GM23338 (cell line): ENCODE data around the gene ROS1. TPM values are rescaled to one million over a fixed set of nuclear protein-coding genes. Genes with fewer than 3 reads are reported as not detected.
A peak's percentile ranks its signal among the peaks of the same experiment; 100 is the strongest.

Experiments used
- ATAC-seq: fragments of 200-7000 bp; cut with Tn5 transposase; 3 replicates; pipeline ENCODE4 v1.9.1; 2020
- DNase-seq: peaks from one replicate; pipeline ENCODE4 v3.0.0-alpha.2; 2015; ENCODE audit warnings: low spot score
- H2AFZ ChIP-seq: fragments of 200-600 bp; sonication (generic); 2 replicates; pipeline ENCODE4 v1.8.0; 2016; ENCODE audit warnings: antibody characterized with exemption, mild to moderate bottlenecking, moderate library complexity
- H3F3A ChIP-seq: fragments of 200-600 bp; sonication (generic); replicated peaks from 2 replicates; pipeline ENCODE4 v1.8.0; 2017; ENCODE audit warnings: antibody characterized with exemption, mixed run types, low read depth
- H3K27ac ChIP-seq: fragments of 200-600 bp; sonication (generic); 2 replicates; pipeline ENCODE4 v1.6.1; 2016; ENCODE audit warnings: low read depth
- H3K27me3 ChIP-seq: fragments of 200-600 bp; sonication (generic); 2 replicates; pipeline ENCODE4 v1.8.0; 2016; ENCODE audit warnings: mild to moderate bottlenecking, mixed run types, moderate library complexity; ENCODE audit not compliant: insufficient read depth
- H3K36me3 ChIP-seq: fragments of 200-600 bp; sonication (generic); 2 replicates; pipeline ENCODE4 v1.8.0; 2016; ENCODE audit warnings: mild to moderate bottlenecking; ENCODE audit not compliant: insufficient read depth
- H3K4me1 ChIP-seq: fragments of 200-600 bp; sonication (generic); 2 replicates; pipeline ENCODE4 v1.8.0; 2016; ENCODE audit warnings: mild to moderate bottlenecking, moderate library complexity; ENCODE audit not compliant: insufficient read depth
- H3K4me2 ChIP-seq: fragments of 200-600 bp; sonication (generic); 2 replicates; pipeline ENCODE4 v1.7.1; 2017; ENCODE audit warnings: mixed run types
- H3K4me3 ChIP-seq: fragments of 200-600 bp; sonication (generic); 2 replicates; pipeline ENCODE4 v1.6.1; 2016; ENCODE audit warnings: mixed run types
- H3K79me2 ChIP-seq: fragments of 200-600 bp; sonication (generic); replicated peaks from 2 replicates; pipeline ENCODE4 v1.8.0; 2017; ENCODE audit warnings: mild to moderate bottlenecking; ENCODE audit not compliant: insufficient read depth
- H3K9me2 ChIP-seq: fragments of 200-600 bp; sonication (generic); 2 replicates; pipeline ENCODE4 v1.8.0; 2017; ENCODE audit not compliant: insufficient read depth
- H4K20me1 ChIP-seq: fragments of 200-600 bp; sonication (generic); replicated peaks from 2 replicates; pipeline ENCODE4 v1.8.0; 2017; ENCODE audit warnings: mild to moderate bottlenecking; ENCODE audit not compliant: insufficient read depth
- H3K27ac Mint-ChIP-seq: 2 replicates; pipeline ENCODE4 v1.8.0; 2020; ENCODE audit warnings: inconsistent platforms, mild to moderate bottlenecking, moderate library complexity, mixed read lengths
- H3K27me3 Mint-ChIP-seq: 3 replicates; pipeline ENCODE4 v1.8.0; 2022; ENCODE audit warnings: low read depth, mild to moderate bottlenecking, moderate library complexity, mixed read lengths, inconsistent platforms; ENCODE audit not compliant: insufficient read depth, poor library complexity
- H3K36me3 Mint-ChIP-seq: 3 replicates; pipeline ENCODE4 v1.8.0; 2021; ENCODE audit warnings: low read depth, mild to moderate bottlenecking, inconsistent platforms, moderate library complexity, mixed read lengths
- H3K4me1 Mint-ChIP-seq: 3 replicates; pipeline ENCODE4 v1.8.0; 2020; ENCODE audit warnings: mild to moderate bottlenecking, inconsistent platforms, mixed read lengths
- H3K4me3 Mint-ChIP-seq: 3 replicates; pipeline ENCODE4 v1.8.0; 2021; ENCODE audit warnings: moderate library complexity, mild to moderate bottlenecking, inconsistent platforms, mixed read lengths
- H3K9me3 Mint-ChIP-seq: 3 replicates; pipeline ENCODE4 v1.8.0; 2020; ENCODE audit warnings: moderate library complexity, mild to moderate bottlenecking, inconsistent platforms, mixed read lengths
- EZH2 ChIP-seq: fragments of 200-600 bp; sonication (generic); IDR thresholded peaks from one replicate; pipeline ENCODE4 v1.8.0; 2017; ENCODE audit warnings: antibody characterized with exemption, mild to moderate bottlenecking, low read depth; ENCODE audit not compliant: unreplicated experiment
- NANOG ChIP-seq: IDR thresholded peaks from 2 replicates; pipeline ENCODE4 v1.6.1; 2016; ENCODE audit warnings: antibody characterized with exemption, borderline replicate concordance
- POLR2AphosphoS5 ChIP-seq: IDR thresholded peaks from 2 replicates; pipeline ENCODE4 v1.6.1; 2016; ENCODE audit warnings: antibody characterized with exemption, low read depth
- ZNF114 ChIP-seq: fragments of 250-450 bp; sonication (Bioruptor Pico); IDR thresholded peaks from 2 replicates; pipeline ENCODE4 v1.5.0; 2020; ENCODE audit warnings: mild to moderate bottlenecking, moderate library complexity
- ZNF331 ChIP-seq: fragments of 250-450 bp; sonication (Bioruptor Pico); IDR thresholded peaks from 2 replicates; pipeline ENCODE4 v1.5.0; 2020; ENCODE audit warnings: low read depth, mild to moderate bottlenecking, moderate library complexity
- polyA plus RNA-seq: library from polyadenylated mRNA; unstranded; fragments of >200 nt; fragmentation: Nextera tagmentation; extraction: Ambion mirVana; gene quantifications from 2 replicates; pipeline ENCODE4 v1.2.1, GENCODE V29; 2016
- total RNA-seq: library from RNA; depleted of rRNA; stranded (reverse); fragments of >200 nt; shearing (Covaris generic); gene quantifications from 2 replicates; pipeline ENCODE4 v1.2.3, GENCODE V29; 2014
- TF ChIP-seq, protein P1 (sequence below), 2 experiments: fragments of 200-600 bp in 1 of 2; sonication (generic) in 1 of 2; conservative IDR thresholded peaks; 2 replicates each; pipeline versions ENCODE4 v1.5.1 to v1.6.1; 2016 to 2017; ENCODE audit warnings: antibody characterized with exemption in 2 of 2, low read depth in 2 of 2, mild to moderate bottlenecking in 2 of 2, moderate library complexity in 1 of 2
- TF ChIP-seq, protein P2 (sequence below): IDR thresholded peaks from one replicate; pipeline ENCODE4 v1.6.1; 2018; ENCODE audit warnings: antibody characterized with exemption; ENCODE audit not compliant: unreplicated experiment

Gene ROS1
- total and polyA plus RNA-seq, 2 experiments from 2014 or later, result not detected

DNA sequence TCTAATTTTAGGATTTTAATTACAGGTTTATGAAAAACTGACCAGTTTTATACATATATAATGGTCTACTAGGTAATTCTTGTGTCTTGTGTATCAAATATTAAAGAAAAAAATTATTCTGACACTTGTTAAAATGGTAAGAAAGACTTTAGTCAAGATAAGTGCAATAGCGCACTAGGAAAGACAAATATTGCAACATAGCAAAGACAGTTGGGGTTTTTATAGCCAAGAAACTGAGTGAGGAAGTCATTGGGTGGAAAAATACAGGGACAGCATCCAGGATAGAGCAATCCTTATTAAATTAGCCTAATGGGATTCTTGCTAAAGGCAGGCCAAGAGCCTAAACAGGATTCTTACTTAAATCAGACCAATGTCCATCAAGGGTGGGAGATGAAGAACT, 71.1 kb downstream of the ROS1 start (continued):
- TF ChIP-seq, protein P1, sequence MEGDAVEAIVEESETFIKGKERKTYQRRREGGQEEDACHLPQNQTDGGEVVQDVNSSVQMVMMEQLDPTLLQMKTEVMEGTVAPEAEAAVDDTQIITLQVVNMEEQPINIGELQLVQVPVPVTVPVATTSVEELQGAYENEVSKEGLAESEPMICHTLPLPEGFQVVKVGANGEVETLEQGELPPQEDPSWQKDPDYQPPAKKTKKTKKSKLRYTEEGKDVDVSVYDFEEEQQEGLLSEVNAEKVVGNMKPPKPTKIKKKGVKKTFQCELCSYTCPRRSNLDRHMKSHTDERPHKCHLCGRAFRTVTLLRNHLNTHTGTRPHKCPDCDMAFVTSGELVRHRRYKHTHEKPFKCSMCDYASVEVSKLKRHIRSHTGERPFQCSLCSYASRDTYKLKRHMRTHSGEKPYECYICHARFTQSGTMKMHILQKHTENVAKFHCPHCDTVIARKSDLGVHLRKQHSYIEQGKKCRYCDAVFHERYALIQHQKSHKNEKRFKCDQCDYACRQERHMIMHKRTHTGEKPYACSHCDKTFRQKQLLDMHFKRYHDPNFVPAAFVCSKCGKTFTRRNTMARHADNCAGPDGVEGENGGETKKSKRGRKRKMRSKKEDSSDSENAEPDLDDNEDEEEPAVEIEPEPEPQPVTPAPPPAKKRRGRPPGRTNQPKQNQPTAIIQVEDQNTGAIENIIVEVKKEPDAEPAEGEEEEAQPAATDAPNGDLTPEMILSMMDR (conservative IDR thresholded peaks at IDR 0.05; ENCODE audit: low read depth in 2 of 2), result no peak
- no peak for TF ChIP-seq ZNF114 (CRISPR knock-in tag)

DNA sequence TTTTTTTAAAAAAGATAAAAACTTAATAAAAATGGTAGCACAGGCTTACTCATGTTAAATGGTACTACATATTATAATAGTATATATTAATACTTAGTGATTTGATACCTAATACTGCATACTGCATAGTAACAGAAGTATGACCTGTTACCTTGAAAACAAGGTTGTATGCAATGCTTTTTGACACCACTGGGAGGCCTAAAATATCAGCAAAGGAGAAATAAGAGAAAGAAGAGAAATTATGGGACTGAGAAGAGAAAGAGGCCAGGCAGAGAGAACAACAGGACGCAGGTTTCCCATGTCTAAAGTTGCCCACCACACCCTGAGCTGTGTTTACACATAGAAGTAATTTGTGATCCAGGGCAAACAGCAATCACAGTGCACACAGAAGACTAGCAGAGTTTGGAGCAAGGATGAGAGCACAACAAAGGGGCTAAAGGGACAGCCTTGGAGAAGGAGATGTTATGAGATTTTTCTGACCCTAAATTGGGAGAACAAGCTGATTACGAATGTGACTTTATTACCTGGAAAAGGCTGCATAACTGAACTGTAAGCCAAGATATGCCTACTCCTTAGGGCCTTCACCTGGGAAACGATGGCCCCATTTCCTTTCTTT, 73.2 kb downstream of the ROS1 start:
- DNase-seq (peak; percentile 53), ATAC-seq (peak; percentile 55)
- H3K4me1 ChIP-seq, result no peaks in the 10 kb centered on the region
- H3K27ac Mint-ChIP-seq, result peak overlapping the region; percentile 54; the same call in 1 of the 2 replicates
- no peaks in the 10 kb centered on the region for H3F3A ChIP-seq
- H3K4me2 ChIP-seq, result no peak overlapping the region
- no peaks in the 10 kb centered on the region for H3K27me3 ChIP-seq
- TF ChIP-seq NANOG (no peak), POLR2AphosphoS5 (no peak), EZH2 (no peak)
- TF ChIP-seq, protein P1 (conservative IDR thresholded peaks at IDR 0.05; ENCODE audit: low read depth in 2 of 2), result peak in 1 of 2 experiments; percentile 57
- no peaks in the 10 kb centered on the region for H3K9me2 ChIP-seq
- H3K4me1 Mint-ChIP-seq, result no peaks in the 10 kb centered on the region
- H3K4me3 Mint-ChIP-seq, result no peak overlapping the region
- H4K20me1 ChIP-seq, result no peaks in the 10 kb centered on the region
- H3K36me3 ChIP-seq, result no peaks in the 10 kb centered on the region
- H3K36me3 Mint-ChIP-seq, result no peaks in the 10 kb centered on the region
- H3K9me3 Mint-ChIP-seq, result no peaks in the 10 kb centered on the region
- peak overlapping the region; percentile 91 for H2AFZ ChIP-seq
- no peak overlapping the region for H3K4me3 ChIP-seq
- H3K27me3 Mint-ChIP-seq, result peaks cover 1% of the 10 kb centered on the region
- no peak overlapping the region for H3K27ac ChIP-seq
- H3K79me2 ChIP-seq, result no peaks in the 10 kb centered on the region

DNA sequence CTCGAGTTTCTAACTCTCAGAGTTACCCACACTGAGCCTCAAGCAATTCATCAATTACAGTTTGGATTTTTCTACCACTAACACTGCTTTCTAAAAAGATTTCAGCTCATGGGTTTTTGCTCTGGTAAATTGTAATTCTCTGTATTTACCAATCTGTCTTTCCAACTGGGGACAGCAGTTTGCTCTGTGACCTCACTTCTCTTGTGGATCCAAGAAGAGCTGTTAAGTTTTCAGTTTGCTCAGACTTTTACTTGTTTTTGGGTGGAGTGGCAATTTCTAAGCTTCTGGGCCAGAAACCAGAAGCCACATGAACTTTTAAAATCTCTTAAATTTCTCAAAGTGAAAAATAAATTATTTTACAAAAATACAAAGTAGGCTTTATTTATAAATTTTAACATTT, 74.2 kb downstream of the ROS1 start:
- no peak overlapping the region for H3K4me3 ChIP-seq
- no peaks in the 10 kb centered on the region for H3K4me1 ChIP-seq
- H4K20me1 ChIP-seq, result no peaks in the 10 kb centered on the region
- Mint-ChIP-seq H3K4me1 (no peaks in the 10 kb centered on the region), H3K9me3 (no peaks in the 10 kb centered on the region), H3K27ac (no peak overlapping the region), H3K4me3 (no peak overlapping the region), H3K27me3 (peaks cover 1% of the 10 kb centered on the region), H3K36me3 (no peaks in the 10 kb centered on the region)
- H3K79me2 ChIP-seq, result no peaks in the 10 kb centered on the region
- H3K36me3 ChIP-seq, result no peaks in the 10 kb centered on the region
- H3K4me2 ChIP-seq, result no peak overlapping the region
- H3K27ac ChIP-seq, result no peak overlapping the region
- DNase-seq, result no peak
- no peaks in the 10 kb centered on the region for H3K9me2 ChIP-seq
- H3K27me3 ChIP-seq, result no peaks in the 10 kb centered on the region
- H2AFZ ChIP-seq, result no peak overlapping the region
- ATAC-seq, result no peak
- no peaks in the 10 kb centered on the region for H3F3A ChIP-seq
- TF ChIP-seq ZNF331 (CRISPR knock-in tag), result no peak
- no peak for TF ChIP-seq POLR2AphosphoS5
- TF ChIP-seq, protein P2, sequence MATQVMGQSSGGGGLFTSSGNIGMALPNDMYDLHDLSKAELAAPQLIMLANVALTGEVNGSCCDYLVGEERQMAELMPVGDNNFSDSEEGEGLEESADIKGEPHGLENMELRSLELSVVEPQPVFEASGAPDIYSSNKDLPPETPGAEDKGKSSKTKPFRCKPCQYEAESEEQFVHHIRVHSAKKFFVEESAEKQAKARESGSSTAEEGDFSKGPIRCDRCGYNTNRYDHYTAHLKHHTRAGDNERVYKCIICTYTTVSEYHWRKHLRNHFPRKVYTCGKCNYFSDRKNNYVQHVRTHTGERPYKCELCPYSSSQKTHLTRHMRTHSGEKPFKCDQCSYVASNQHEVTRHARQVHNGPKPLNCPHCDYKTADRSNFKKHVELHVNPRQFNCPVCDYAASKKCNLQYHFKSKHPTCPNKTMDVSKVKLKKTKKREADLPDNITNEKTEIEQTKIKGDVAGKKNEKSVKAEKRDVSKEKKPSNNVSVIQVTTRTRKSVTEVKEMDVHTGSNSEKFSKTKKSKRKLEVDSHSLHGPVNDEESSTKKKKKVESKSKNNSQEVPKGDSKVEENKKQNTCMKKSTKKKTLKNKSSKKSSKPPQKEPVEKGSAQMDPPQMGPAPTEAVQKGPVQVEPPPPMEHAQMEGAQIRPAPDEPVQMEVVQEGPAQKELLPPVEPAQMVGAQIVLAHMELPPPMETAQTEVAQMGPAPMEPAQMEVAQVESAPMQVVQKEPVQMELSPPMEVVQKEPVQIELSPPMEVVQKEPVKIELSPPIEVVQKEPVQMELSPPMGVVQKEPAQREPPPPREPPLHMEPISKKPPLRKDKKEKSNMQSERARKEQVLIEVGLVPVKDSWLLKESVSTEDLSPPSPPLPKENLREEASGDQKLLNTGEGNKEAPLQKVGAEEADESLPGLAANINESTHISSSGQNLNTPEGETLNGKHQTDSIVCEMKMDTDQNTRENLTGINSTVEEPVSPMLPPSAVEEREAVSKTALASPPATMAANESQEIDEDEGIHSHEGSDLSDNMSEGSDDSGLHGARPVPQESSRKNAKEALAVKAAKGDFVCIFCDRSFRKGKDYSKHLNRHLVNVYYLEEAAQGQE, result no peak
